HepG2 (cell line): ENCODE results near the gene TBX5. TPM values are rescaled to one million over a fixed set of nuclear protein-coding genes. Genes with fewer than 3 reads are reported as not detected.

Experiments used
- ATAC-seq: fragments of 200-7000 bp; cut with Tn5 transposase; 3 replicates; pipeline ENCODE4 v1.9.1; 2020; ENCODE audit warnings: mild to moderate bottlenecking, moderate library complexity
- BruUV-seq: library from RNA; stranded (reverse); fragments of 400-500 nt; replicated peaks from 2 replicates; lab custom pipeline; 2021; lab: Mats Ljungman, UMichigan
- CTCF ChIA-PET: fragments of 300-600 bp; formaldehyde crosslinking; extraction: SDS; loops from one replicate; lab custom pipeline; 2021; ENCODE audit warnings: low total read pairs, inconsistent platforms, low intra/inter-chr PET ratio; lab: Yijun Ruan, JAX
- POLR2A ChIA-PET: fragments of 350-600 bp; sonication (Branson Sonifier 250); formaldehyde crosslinking; loops from one replicate; lab custom pipeline; 2020; ENCODE audit warnings: antibody characterized with exemption, inconsistent platforms; lab: Yijun Ruan, JAX
- DNase-seq: peaks from one replicate; pipeline ENCODE4 v3.0.0-alpha.2; 2015; ENCODE audit warnings: low spot score
- FAIRE-seq: peaks from 3 replicates; lab custom pipeline; 2011; peaks lifted over from hg19 to GRCh38; lab: Jason Lieb, UNC
- H2AFZ ChIP-seq: one replicate; pipeline ENCODE4 v1.6.1; 2011; ENCODE audit warnings: low read length, inconsistent platforms
- H3K27ac ChIP-seq: fragments of 300-600 bp; 3 replicates; pipeline ENCODE4 v1.8.0; 2011; ENCODE audit warnings: mixed run types, mild to moderate bottlenecking, mixed read lengths, low read length, inconsistent platforms; ENCODE audit not compliant: insufficient read depth; ENCODE audit errors: extremely low read length
- H3K27me3 ChIP-seq, 2 experiments: fragments of 200-600 bp in 1 of 2; 2 replicates in 1 of 2; 3 replicates in 1 of 2; pipeline versions ENCODE4 v1.6.0 to v1.8.0; 2011; ENCODE audit warnings: low read length in 2 of 2, mild to moderate bottlenecking in 2 of 2, moderate library complexity in 2 of 2, inconsistent platforms in 1 of 2; ENCODE audit not compliant: insufficient read depth in 2 of 2, control insufficient read depth in 1 of 2
- H3K36me3 ChIP-seq, 2 experiments: fragments of 200-600 bp in 1 of 2; replicated peaks in 1 of 2; 2 replicates in 1 of 2; 3 replicates in 1 of 2; pipeline versions ENCODE4 v1.5.1 to v1.8.0; 2011; ENCODE audit warnings: low read length in 2 of 2, inconsistent platforms in 1 of 2; ENCODE audit not compliant: insufficient read depth in 2 of 2, control insufficient read depth in 1 of 2
- H3K4me1 ChIP-seq: 2 replicates; pipeline ENCODE4 v1.5.1; 2012; ENCODE audit warnings: low read length, inconsistent platforms; ENCODE audit not compliant: insufficient read depth
- H3K4me2 ChIP-seq: 2 replicates; pipeline ENCODE4 v1.6.0; 2011; ENCODE audit warnings: low read depth, low read length, inconsistent platforms
- H3K4me3 ChIP-seq, 3 experiments: fragments of 200-600 bp in 1 of 3; sonication (generic), shearing (Covaris generic) in 1 of 3; replicated peaks in 1 of 3; 2 replicates each; pipeline ENCODE4 v1.5.1; 2011 to 2016; ENCODE audit warnings: low read length in 3 of 3, inconsistent platforms in 2 of 3, low read depth in 2 of 3, mild to moderate bottlenecking in 2 of 3, control low read depth in 1 of 3, mixed read lengths in 1 of 3; ENCODE audit not compliant: insufficient read depth in 1 of 3
- H3K79me2 ChIP-seq: one replicate; pipeline ENCODE4 v1.6.1; 2011; ENCODE audit warnings: low read length, inconsistent platforms; ENCODE audit not compliant: insufficient read depth
- H3K9ac ChIP-seq: 2 replicates; pipeline ENCODE4 v1.6.0; 2011; ENCODE audit warnings: mild to moderate bottlenecking, low read depth, low read length, inconsistent platforms; ENCODE audit not compliant: insufficient read depth
- H3K9me3 ChIP-seq: 2 replicates; pipeline ENCODE4 v1.5.1; 2012; ENCODE audit warnings: mild to moderate bottlenecking, low read length
- H4K20me1 ChIP-seq: 2 replicates; pipeline ENCODE4 v1.6.0; 2011; ENCODE audit warnings: inconsistent platforms, mild to moderate bottlenecking, low read length, moderate library complexity; ENCODE audit not compliant: insufficient read depth
- AGO1 ChIP-seq: fragments of 200-400 bp; formaldehyde crosslinking; IDR thresholded peaks from 2 replicates; pipeline ENCODE4 v1.6.1; 2017; ENCODE audit warnings: mild to moderate bottlenecking, low read depth, low read length, moderate library complexity; ENCODE audit not compliant: poor library complexity, severe bottlenecking
- AGO2 ChIP-seq: fragments of 200-400 bp; formaldehyde crosslinking; optimal IDR thresholded peaks from 2 replicates; pipeline ENCODE3; 2017; ENCODE audit warnings: mild to moderate bottlenecking, low read depth, low read length, moderate library complexity
- AHR ChIP-seq: IDR thresholded peaks from 2 replicates; pipeline ENCODE4 v1.6.1; 2018; ENCODE audit warnings: missing genetic modification reagents, missing compliant biosample characterization
- CEBPG ChIP-seq: IDR thresholded peaks from 2 replicates; pipeline ENCODE4 v1.6.1; 2016
- KAT2B ChIP-seq: fragments of 150-350 bp; IDR thresholded peaks from 2 replicates; pipeline ENCODE4 v1.6.1; 2014; ENCODE audit warnings: low read depth, low read length, borderline replicate concordance
- MAF1 ChIP-seq: sonication (generic); formaldehyde crosslinking; IDR thresholded peaks from 2 replicates; pipeline ENCODE4 v1.5.0; 2020; ENCODE audit warnings: missing genetic modification reagents, borderline replicate concordance
- MXD4 ChIP-seq: IDR thresholded peaks from 2 replicates; pipeline ENCODE4 v1.6.1; 2016; ENCODE audit warnings: mild to moderate bottlenecking, missing biosample characterization, missing genetic modification reagents
- PHF5A ChIP-seq: IDR thresholded peaks from one replicate; pipeline ENCODE4 v1.6.1; 2018; ENCODE audit warnings: low read depth, missing genetic modification reagents; ENCODE audit not compliant: unreplicated experiment
- TEAD2 ChIP-seq: sonication (generic); formaldehyde crosslinking; IDR thresholded peaks from 2 replicates; pipeline ENCODE4 v1.9.0; 2021; ENCODE audit warnings: missing genetic modification reagents
- ZBTB1 ChIP-seq: sonication (generic); formaldehyde crosslinking; IDR thresholded peaks from 2 replicates; pipeline ENCODE4 v1.4.0; 2020; ENCODE audit warnings: missing genetic modification reagents, borderline replicate concordance
- ZMYM3 ChIP-seq: sonication (generic); formaldehyde crosslinking; IDR thresholded peaks from 2 replicates; pipeline ENCODE4 v1.5.1; 2020; ENCODE audit warnings: mild to moderate bottlenecking, missing genetic modification reagents
- ZNF547 ChIP-seq: sonication (generic); formaldehyde crosslinking; IDR thresholded peaks from 2 replicates; pipeline ENCODE4 v1.5.1; 2020; ENCODE audit warnings: mild to moderate bottlenecking, missing genetic modification reagents
- ZNF598 ChIP-seq: sonication (generic); formaldehyde crosslinking; IDR thresholded peaks from 2 replicates; pipeline ENCODE4 v1.5.1; 2020; ENCODE audit warnings: mild to moderate bottlenecking, missing genetic modification reagents, borderline replicate concordance
- ZNF749 ChIP-seq: sonication (generic); formaldehyde crosslinking; IDR thresholded peaks from 2 replicates; pipeline ENCODE4 v1.8.0; 2022; ENCODE audit warnings: mild to moderate bottlenecking, missing genetic modification reagents, moderate library complexity, borderline replicate concordance
- ZNF782 ChIP-seq: sonication (generic); formaldehyde crosslinking; IDR thresholded peaks from 2 replicates; pipeline ENCODE4 v1.4.0; 2020; ENCODE audit warnings: missing genetic modification reagents, mild to moderate bottlenecking, borderline replicate concordance
- WGBS: methylation state at CpG from one replicate; pipeline ENCODE4 v1.1.6; 2017; ENCODE audit warnings: low lambda C conversion rate; 5-methylcytosine and 5-hydroxymethylcytosine counted together
- in situ Hi-C: cut with HindIII; loops from 2 replicates; pipeline ENCODE4 v1.10.0; 2017; ENCODE audit warnings: low pct_unique_long_range_greater_than_20kb; ENCODE audit not compliant: extremely low pct_ligation_motif_present
- intact Hi-C: fragments of 100-400 bp; cut with micrococcal nuclease; formaldehyde crosslinking; loops from one replicate; pipeline ENCODE4 v1.10.0; 2022; ENCODE audit not compliant: unreplicated experiment
- polyA plus RNA-seq, 8 experiments: library from polyadenylated mRNA; depleted of rRNA in 3 of 8; stranded (reverse) in 7 of 8; unstranded in 1 of 8; fragments of >200 nt; fragmentation: Illumina TruSeq in 4 of 8; extraction: Trizol in 4 of 8; gene quantifications; 2 replicates each; pipeline versions ENCODE4 v1.2.1 to v1.2.3, GENCODE V29; 2011 to 2016; ENCODE audit warnings: low read depth in 4 of 8, missing spikeins in 1 of 8, mixed read lengths in 1 of 8; ENCODE audit not compliant: insufficient read depth in 1 of 8
- total RNA-seq, 5 experiments: library from RNA; depleted of rRNA; stranded (reverse); fragments of >200 nt; fragmentation: Illumina TruSeq; extraction: Trizol; gene quantifications; 2 replicates each; pipeline ENCODE4 v1.2.3, GENCODE V29; 2016; ENCODE audit warnings: low read depth in 1 of 5
- TF ChIP-seq, protein P1 (sequence below): sonication (generic); formaldehyde crosslinking; IDR thresholded peaks from 2 replicates; pipeline ENCODE4 v1.8.0; 2022; ENCODE audit warnings: missing genetic modification reagents, mild to moderate bottlenecking, borderline replicate concordance
- TF ChIP-seq, protein P2 (sequence below): sonication (generic); formaldehyde crosslinking; IDR thresholded peaks from 2 replicates; pipeline ENCODE4 v1.8.0; 2022; ENCODE audit warnings: low read depth, missing genetic modification reagents

The TBX5 gene
- total and polyA plus RNA-seq, 2 of the 13 experiments (the other 11 are each of a cell fraction or from before 2014, with no cell fraction given), result not detected

DNA sequence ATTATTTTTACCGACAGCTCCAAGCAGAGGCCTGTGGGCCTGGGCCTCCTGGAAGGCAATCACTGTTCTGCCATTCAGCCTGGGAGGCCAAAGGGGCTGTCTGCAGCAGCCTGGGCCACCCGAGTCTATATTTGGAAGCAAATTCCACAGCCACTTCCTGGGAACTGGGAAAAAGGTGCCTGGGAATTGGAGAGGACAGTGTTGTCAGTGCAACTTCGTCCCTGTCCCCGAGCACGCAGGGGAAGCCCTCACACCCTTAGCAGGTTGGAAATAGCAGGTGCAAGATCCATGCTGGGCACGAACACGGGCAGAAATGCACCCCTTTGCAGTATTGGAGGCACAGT is 9.6 kb upstream of the TBX5 start:
- WGBS, result 18% methylated on average over 5 of the region's 7 CpGs
- no peak overlapping the region for H2AFZ ChIP-seq
- H3K4me1 ChIP-seq, result no peaks in the 10 kb centered on the region
- no peaks in the 10 kb centered on the region for H3K36me3 ChIP-seq
- intact Hi-C loops, result no loop called here
- no peaks in the 10 kb centered on the region for H3K9me3 ChIP-seq
- no TSS peak for BruUV-seq
- DNase-seq, result no peak
- POLR2A ChIA-PET, result no interaction called here
- CTCF ChIA-PET, result no interaction called here
- ATAC-seq, result no peak
- no peaks in the 10 kb centered on the region for H3K79me2 ChIP-seq
- H3K27ac ChIP-seq, result no peak overlapping the region
- no peak overlapping the region for H3K9ac ChIP-seq
- H4K20me1 ChIP-seq, result no peaks in the 10 kb centered on the region
- TF ChIP-seq ZNF749, result no peak
- TF ChIP-seq ZMYM3, result no peak
- no peak for TF ChIP-seq AGO2
- no peak for TF ChIP-seq KAT2B
- H3K4me2 ChIP-seq, result no peak overlapping the region
- H3K27me3 ChIP-seq, result peaks cover 2 to 62% of the 10 kb centered on the region in 2 experiments
- no peak for FAIRE-seq
- in situ Hi-C loops, result no loop called here
- H3K4me3 ChIP-seq, result no peak overlapping the region

DNA sequence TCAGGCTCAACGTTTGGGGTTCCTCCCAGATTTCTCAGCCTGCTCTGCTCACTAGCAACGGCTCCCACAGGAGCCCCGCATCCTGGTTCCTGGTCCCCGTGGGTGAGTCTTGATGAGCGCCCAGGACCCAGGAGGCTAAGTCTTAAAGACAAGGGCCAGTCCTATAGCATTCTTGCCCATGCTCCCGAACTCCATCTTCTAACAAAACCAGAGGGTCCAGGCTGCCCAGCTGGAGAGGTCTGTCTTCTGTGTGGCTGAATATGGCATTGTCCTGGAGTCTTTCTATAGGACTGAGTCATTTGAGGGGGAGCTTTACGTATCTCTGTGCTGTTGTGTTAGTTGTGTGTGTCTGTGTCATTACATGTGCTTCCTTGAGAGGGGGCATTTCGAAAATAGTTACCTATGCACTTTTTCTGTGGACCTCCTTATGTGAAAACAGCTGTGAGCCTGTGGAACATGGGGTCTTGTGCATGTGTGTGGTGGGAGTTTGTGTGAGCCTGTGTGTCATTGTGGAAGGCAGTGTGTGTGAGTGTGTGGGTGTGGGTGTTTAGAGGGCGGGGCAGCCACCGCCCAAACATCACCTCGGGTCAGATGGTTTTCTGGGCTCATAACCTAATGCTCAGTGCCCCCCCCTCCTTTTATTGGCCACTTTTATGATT is 9.1 kb upstream of the TBX5 start:
- in situ Hi-C loops (no loop called here), intact Hi-C loops (no loop called here)
- ChIA-PET CTCF (no interaction called here), POLR2A (no interaction called here)
- no peak for FAIRE-seq
- WGBS, result 32% methylated on average over 9 of the region's 11 CpGs
- no peaks in the 10 kb centered on the region for H3K9me3 ChIP-seq
- H3K4me3 ChIP-seq, result no peak overlapping the region
- no peak overlapping the region for H3K9ac ChIP-seq
- no peak overlapping the region for H3K27ac ChIP-seq
- no peaks in the 10 kb centered on the region for H3K36me3 ChIP-seq
- no peak overlapping the region for H2AFZ ChIP-seq
- no peak for DNase-seq
- no peak overlapping the region for H3K4me2 ChIP-seq
- H4K20me1 ChIP-seq, result no peaks in the 10 kb centered on the region
- no peak for ATAC-seq
- peaks cover 2 to 67% of the 10 kb centered on the region in 2 experiments; a peak in 4 of 5 replicates for H3K27me3 ChIP-seq
- no peaks in the 10 kb centered on the region for H3K79me2 ChIP-seq
- no peaks in the 10 kb centered on the region for H3K4me1 ChIP-seq
- no TSS peak for BruUV-seq
- TF ChIP-seq AGO1 (no peak), ZNF598 (CRISPR knock-in tag) (no peak), ZNF782 (no peak), ZNF547 (no peak), AHR (CRISPR knock-in tag) (no peak), MAF1 (no peak), TEAD2 (no peak), PHF5A (no peak), ZBTB1 (no peak), CEBPG (CRISPR knock-in tag) (no peak), MXD4 (CRISPR knock-in tag) (no peak)
- TF ChIP-seq, protein P1, sequence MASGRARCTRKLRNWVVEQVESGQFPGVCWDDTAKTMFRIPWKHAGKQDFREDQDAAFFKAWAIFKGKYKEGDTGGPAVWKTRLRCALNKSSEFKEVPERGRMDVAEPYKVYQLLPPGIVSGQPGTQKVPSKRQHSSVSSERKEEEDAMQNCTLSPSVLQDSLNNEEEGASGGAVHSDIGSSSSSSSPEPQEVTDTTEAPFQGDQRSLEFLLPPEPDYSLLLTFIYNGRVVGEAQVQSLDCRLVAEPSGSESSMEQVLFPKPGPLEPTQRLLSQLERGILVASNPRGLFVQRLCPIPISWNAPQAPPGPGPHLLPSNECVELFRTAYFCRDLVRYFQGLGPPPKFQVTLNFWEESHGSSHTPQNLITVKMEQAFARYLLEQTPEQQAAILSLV, result no peak
- TF ChIP-seq, protein P2, sequence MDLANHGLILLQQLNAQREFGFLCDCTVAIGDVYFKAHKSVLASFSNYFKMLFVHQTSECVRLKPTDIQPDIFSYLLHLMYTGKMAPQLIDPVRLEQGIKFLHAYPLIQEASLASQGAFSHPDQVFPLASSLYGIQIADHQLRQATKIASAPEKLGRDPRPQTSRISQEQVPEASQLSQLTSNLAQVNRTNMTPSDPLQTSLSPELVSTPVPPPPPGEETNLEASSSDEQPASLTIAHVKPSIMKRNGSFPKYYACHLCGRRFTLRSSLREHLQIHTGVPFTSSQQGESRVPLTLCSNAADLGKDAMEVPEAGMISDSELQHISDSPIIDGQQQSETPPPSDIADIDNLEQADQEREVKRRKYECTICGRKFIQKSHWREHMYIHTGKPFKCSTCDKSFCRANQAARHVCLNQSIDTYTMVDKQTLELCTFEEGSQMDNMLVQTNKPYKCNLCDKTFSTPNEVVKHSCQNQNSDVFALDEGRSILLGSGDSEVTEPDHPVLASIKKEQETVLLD (CRISPR knock-in tag), result no peak
